GM12874 (cell line): ENCODE measurements around the gene MTMR4.

Source experiments
- TF ChIP-seq, protein P1 (sequence below): IDR thresholded peaks from 2 replicates; pipeline ENCODE4 v1.5.1; 2011; ENCODE audit warnings: low read depth, mild to moderate bottlenecking, control low read depth, low read length, moderate library complexity; ENCODE audit not compliant: insufficient read depth

The MTMR4 gene

DNA sequence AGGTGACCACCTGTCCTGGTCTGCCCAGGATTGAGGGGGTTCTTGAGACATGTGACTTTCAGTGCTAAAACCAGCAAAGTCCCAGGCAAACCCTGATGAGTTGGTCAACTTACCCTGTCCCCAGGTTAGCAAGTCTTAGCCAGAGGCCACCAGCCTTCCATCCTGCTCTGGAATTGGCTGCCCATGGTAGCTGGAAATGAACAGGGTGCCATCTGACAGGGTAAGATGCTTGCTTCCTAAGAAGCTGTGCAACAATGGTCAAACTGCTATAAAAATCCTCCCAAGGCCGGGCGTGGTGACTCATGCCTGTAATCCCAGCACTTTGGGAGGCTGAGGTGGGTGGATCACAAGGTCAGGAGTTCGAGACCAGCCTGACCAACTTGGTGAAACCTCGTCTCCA lies 22.8 kb upstream of the MTMR4 start:
- TF ChIP-seq, protein P1, sequence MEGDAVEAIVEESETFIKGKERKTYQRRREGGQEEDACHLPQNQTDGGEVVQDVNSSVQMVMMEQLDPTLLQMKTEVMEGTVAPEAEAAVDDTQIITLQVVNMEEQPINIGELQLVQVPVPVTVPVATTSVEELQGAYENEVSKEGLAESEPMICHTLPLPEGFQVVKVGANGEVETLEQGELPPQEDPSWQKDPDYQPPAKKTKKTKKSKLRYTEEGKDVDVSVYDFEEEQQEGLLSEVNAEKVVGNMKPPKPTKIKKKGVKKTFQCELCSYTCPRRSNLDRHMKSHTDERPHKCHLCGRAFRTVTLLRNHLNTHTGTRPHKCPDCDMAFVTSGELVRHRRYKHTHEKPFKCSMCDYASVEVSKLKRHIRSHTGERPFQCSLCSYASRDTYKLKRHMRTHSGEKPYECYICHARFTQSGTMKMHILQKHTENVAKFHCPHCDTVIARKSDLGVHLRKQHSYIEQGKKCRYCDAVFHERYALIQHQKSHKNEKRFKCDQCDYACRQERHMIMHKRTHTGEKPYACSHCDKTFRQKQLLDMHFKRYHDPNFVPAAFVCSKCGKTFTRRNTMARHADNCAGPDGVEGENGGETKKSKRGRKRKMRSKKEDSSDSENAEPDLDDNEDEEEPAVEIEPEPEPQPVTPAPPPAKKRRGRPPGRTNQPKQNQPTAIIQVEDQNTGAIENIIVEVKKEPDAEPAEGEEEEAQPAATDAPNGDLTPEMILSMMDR = no peak

DNA sequence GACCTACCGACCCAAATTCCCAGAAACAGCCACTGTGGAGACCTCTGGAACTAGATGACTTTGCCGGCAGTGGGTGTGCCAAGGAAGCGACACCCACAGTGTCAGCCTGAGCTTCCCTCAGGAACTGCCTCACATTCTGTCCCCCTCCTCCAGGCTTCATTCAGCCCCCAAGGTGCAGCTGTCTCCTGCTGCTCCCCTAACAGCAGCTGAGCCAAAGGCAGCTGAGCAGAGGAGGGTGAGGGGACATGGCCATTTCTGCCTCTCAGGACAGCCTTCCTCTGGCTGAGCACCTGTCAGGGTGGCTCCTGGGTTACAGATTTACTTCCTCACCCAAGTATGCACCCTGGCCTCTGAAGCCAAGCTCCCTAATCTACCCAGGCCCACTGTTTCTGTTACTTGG lies 22.1 kb upstream of the MTMR4 start:
- TF ChIP-seq, protein P1 = no peak

DNA sequence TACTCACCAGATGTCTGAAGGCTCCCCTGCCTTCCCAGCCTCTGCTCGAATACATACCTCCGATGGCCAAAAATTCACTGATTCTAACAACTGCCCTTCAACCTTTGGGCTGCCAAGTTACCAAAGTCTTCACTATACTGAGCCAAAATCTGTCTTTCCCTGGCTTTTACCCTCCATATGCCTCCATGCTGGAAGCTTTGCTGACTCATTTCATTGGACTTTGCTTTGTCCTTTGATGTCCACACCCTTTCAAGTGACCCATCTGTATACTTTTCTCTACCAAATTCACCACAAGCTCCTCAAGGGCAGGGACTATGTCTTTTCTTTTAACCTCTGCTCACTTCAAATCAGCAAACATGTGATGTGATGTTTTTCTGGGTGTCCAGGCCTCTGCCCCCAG lies 21.0 kb upstream of the MTMR4 start:
- TF ChIP-seq, protein P1 = no peak

DNA sequence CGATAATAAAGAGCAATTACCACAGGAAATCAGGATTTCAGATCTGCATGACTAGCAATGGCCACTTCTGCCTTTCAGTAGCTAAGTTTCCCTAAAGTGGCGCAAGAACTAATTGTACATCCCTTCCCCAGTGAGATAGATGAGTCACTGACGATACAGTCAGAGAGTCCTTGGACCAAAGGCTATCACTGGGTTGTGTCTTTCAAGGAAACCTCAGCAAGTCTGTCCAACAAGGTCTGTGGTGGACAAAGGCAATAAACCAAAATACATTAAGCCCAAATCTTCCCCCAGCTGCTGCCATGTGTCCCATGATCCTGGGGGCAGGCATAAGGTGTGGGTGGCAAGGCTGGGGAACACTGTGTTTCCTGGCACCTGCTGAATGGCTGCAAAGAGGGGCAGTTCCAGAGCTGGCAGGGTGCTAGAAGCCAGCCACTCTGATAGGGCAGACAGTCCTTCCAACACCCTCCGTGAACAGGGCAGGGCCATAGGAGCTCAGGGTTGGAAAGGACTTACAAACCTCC lies 20.5 kb upstream of the MTMR4 start:
- TF ChIP-seq, protein P1 = no peak

DNA sequence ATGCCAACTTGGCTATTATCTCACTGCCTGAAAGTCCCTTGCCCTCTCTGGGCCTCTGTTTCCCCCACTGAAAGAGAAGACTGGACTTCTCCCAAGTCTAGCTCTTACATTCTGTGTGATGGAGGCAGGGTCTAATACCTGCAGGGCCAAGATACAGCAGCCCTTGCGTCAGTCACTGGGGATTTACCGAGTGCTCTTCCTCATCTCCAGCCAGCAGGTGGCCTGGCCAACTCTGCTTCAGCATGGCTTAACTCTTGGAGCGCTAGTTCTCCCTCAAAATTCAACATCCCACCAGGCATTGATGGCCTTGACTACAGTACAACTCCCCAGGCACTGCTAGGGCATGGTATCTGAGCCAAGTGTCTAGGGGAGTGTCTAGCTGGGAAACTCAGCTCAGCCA lies 19.9 kb upstream of the MTMR4 start:
- TF ChIP-seq, protein P1 = no peak

DNA sequence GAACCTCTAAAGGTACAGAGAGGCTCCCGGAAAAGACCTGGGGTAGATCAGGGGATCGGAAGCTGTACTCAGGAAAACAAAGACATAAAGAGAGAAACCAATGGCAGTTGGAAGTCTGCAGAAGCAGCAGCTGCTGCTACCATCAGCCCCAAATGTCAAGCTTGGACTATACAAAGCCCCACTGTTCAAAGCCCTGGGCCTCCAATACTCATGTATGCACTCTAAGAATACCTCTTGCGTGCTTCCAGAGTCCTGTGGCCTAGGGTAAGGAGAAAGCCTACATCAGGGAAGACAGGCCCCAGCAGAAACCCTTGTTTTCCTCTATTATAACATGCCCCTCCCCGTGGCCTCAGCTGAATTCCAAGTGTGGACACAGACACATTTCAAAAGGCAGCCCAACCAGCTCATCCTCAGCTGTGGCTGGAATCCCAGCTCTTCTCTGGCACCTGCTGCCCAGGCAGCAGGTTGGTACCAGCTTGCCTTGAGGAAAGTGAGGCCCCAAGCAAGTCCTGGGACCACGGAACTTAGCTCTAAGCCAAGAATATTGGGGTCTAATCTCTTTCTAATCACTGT lies 19.3 kb upstream of the MTMR4 start:
- TF ChIP-seq, protein P1 = no peak

DNA sequence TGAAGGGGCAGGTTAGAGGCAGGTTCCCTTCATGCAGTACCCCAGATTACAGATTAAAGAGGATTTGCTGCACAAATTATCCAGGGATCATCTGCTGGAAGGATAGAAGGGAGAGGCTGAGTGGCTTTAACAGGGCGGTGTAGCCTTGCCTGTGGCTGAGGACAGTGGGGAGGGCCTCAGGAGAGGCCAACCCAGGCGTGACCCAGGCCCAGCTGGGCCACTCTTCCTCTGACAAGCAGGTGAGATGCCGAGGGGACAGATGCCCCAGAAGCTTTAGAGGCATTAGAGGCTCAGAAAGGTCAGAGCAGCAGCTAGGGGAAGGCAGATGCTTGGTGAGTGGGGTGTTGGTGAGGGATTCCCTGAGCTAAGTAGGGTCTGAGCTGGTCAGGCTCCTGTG lies 18.1 kb upstream of the MTMR4 start:
- TF ChIP-seq, protein P1 = no peak
